H9 (cell line): ENCODE results near the gene OTOGL. TPM values are rescaled to one million over a fixed set of nuclear protein-coding genes. Genes with fewer than 3 reads are reported as not detected.

Source experiments
- DNase-seq: peaks from one replicate; pipeline ENCODE4 v3.0.0-alpha.2; 2017
- H2AFZ ChIP-seq: one replicate; pipeline ENCODE4 v1.6.1; 2013; ENCODE audit warnings: mild to moderate bottlenecking, low read length, control low read depth, moderate library complexity
- H2AK5ac ChIP-seq: 2 replicates; pipeline ENCODE4 v1.6.1; 2013; ENCODE audit warnings: low read length, control low read depth, mixed read lengths; ENCODE audit not compliant: insufficient read length
- H2BK120ac ChIP-seq: one replicate; pipeline ENCODE4 v1.6.1; 2013; ENCODE audit warnings: low read depth, mild to moderate bottlenecking, low read length, control low read depth, inconsistent platforms; ENCODE audit not compliant: poor library complexity, severe bottlenecking
- H2BK12ac ChIP-seq: 2 replicates; pipeline ENCODE4 v1.6.1; 2013; ENCODE audit warnings: low read length, control low read depth, mixed read lengths, low read depth; ENCODE audit not compliant: insufficient read length
- H2BK15ac ChIP-seq: 2 replicates; pipeline ENCODE4 v1.6.1; 2013; ENCODE audit warnings: low read depth, low read length, control low read depth
- H2BK20ac ChIP-seq: one replicate; pipeline ENCODE4 v1.6.1; 2013; ENCODE audit warnings: low read depth, mild to moderate bottlenecking, low read length, control low read depth, inconsistent platforms; ENCODE audit not compliant: poor library complexity, severe bottlenecking
- H2BK5ac ChIP-seq: 2 replicates; pipeline ENCODE4 v1.6.1; 2013; ENCODE audit warnings: low read length, control low read depth, mixed read lengths; ENCODE audit not compliant: insufficient read length
- H3K14ac ChIP-seq: 2 replicates; pipeline ENCODE4 v1.6.1; 2013; ENCODE audit warnings: low read length, control low read depth; ENCODE audit not compliant: insufficient read depth
- H3K18ac ChIP-seq: 2 replicates; pipeline ENCODE4 v1.6.1; 2013; ENCODE audit warnings: low read depth, mild to moderate bottlenecking, mixed read lengths, low read length, control low read depth; ENCODE audit not compliant: insufficient read length
- H3K23ac ChIP-seq: 2 replicates; pipeline ENCODE4 v1.6.1; 2013; ENCODE audit warnings: low read length, control low read depth, mixed read lengths, low read depth; ENCODE audit not compliant: insufficient read length
- H3K23me2 ChIP-seq: 2 replicates; pipeline ENCODE4 v1.6.1; 2013; ENCODE audit warnings: low read depth, mild to moderate bottlenecking, mixed read lengths, low read length, control low read depth; ENCODE audit not compliant: insufficient read length, poor library complexity, severe bottlenecking
- H3K27ac ChIP-seq: 2 replicates; pipeline ENCODE4 v1.5.1; 2013; ENCODE audit warnings: low read length, control low read depth, mixed read lengths, low read depth; ENCODE audit not compliant: insufficient read length
- H3K27me3 ChIP-seq: 2 replicates; pipeline ENCODE4 v1.6.1; 2013; ENCODE audit warnings: low read length, control low read depth, inconsistent platforms; ENCODE audit not compliant: insufficient read depth
- H3K4ac ChIP-seq: 2 replicates; pipeline ENCODE4 v1.6.1; 2013; ENCODE audit warnings: low read depth, mild to moderate bottlenecking, control low read depth, inconsistent platforms, low read length, moderate library complexity
- H3K4me1 ChIP-seq: 2 replicates; pipeline ENCODE4 v1.6.1; 2013; ENCODE audit warnings: low read length, control low read depth, inconsistent platforms; ENCODE audit not compliant: insufficient read depth
- H3K4me2 ChIP-seq: 2 replicates; pipeline ENCODE4 v1.6.1; 2013; ENCODE audit warnings: low read length, control low read depth, mixed read lengths; ENCODE audit not compliant: insufficient read length, insufficient read depth
- H3K56ac ChIP-seq: 2 replicates; pipeline ENCODE4 v1.6.1; 2013; ENCODE audit warnings: low read depth, mild to moderate bottlenecking, mixed read lengths, low read length, control low read depth; ENCODE audit not compliant: insufficient read length
- H3K79me1 ChIP-seq: 2 replicates; pipeline ENCODE4 v1.6.1; 2013; ENCODE audit warnings: low read depth, mild to moderate bottlenecking, moderate library complexity, low read length, control low read depth, inconsistent platforms; ENCODE audit not compliant: insufficient read depth, poor library complexity, severe bottlenecking
- H3K79me2 ChIP-seq: 2 replicates; pipeline ENCODE4 v1.6.1; 2013; ENCODE audit warnings: low read length, control low read depth, inconsistent platforms; ENCODE audit not compliant: insufficient read depth
- H3K9ac ChIP-seq: 2 replicates; pipeline ENCODE4 v1.6.1; 2013; ENCODE audit warnings: low read length, control low read depth, mixed read lengths; ENCODE audit not compliant: insufficient read length; ENCODE audit errors: extremely low read depth
- H3K9me3 ChIP-seq: one replicate; pipeline ENCODE4 v1.6.1; 2013; ENCODE audit warnings: low read depth, low read length, inconsistent platforms; ENCODE audit not compliant: control insufficient read depth
- H3T11ph ChIP-seq: one replicate; pipeline ENCODE4 v1.6.1; 2013; ENCODE audit warnings: mild to moderate bottlenecking, low read length, control low read depth, inconsistent platforms
- H4K20me1 ChIP-seq: one replicate; pipeline ENCODE4 v1.6.1; 2013; ENCODE audit not compliant: control insufficient read depth, insufficient read length, insufficient read depth
- H4K5ac ChIP-seq: 2 replicates; pipeline ENCODE4 v1.6.1; 2013; ENCODE audit warnings: low read depth, mild to moderate bottlenecking, mixed read lengths, low read length, control low read depth; ENCODE audit not compliant: insufficient read length
- H4K8ac ChIP-seq: replicated peaks from 2 replicates; pipeline ENCODE4 v1.6.1; 2013; ENCODE audit warnings: low read length, control low read depth, mixed read lengths, low read depth; ENCODE audit not compliant: insufficient read length
- H4K91ac ChIP-seq: 2 replicates; pipeline ENCODE4 v1.6.1; 2013; ENCODE audit warnings: low read depth, mild to moderate bottlenecking, moderate library complexity, mixed read lengths, low read length, control low read depth; ENCODE audit not compliant: insufficient read length
- H3K27ac Mint-ChIP-seq, 3 experiments: 2 replicates in 2 of 3; 3 replicates in 1 of 3; pipeline ENCODE4 v1.8.0; 2020 to 2021; ENCODE audit warnings: mixed read lengths in 3 of 3, mild to moderate bottlenecking in 1 of 3, moderate library complexity in 1 of 3
- H3K27me3 Mint-ChIP-seq: 2 replicates; pipeline ENCODE4 v1.8.0; 2021; ENCODE audit warnings: low read depth, mild to moderate bottlenecking, moderate library complexity, mixed read lengths
- H3K36me3 Mint-ChIP-seq, 3 experiments: 2 replicates in 2 of 3; 3 replicates in 1 of 3; pipeline ENCODE4 v1.8.0; 2020 to 2021; ENCODE audit warnings: low read depth in 3 of 3, mixed read lengths in 3 of 3; ENCODE audit not compliant: insufficient read depth in 1 of 3
- H3K4me1 Mint-ChIP-seq, 2 experiments: 2 replicates each; pipeline ENCODE4 v1.8.0; 2020; ENCODE audit warnings: mixed read lengths in 2 of 2
- H3K4me3 Mint-ChIP-seq, 2 experiments: 2 replicates in 1 of 2; 3 replicates in 1 of 2; pipeline ENCODE4 v1.8.0; 2020 to 2021; ENCODE audit warnings: mild to moderate bottlenecking in 2 of 2, mixed read lengths in 2 of 2, moderate library complexity in 1 of 2
- H3K9me3 Mint-ChIP-seq, 2 experiments: 2 replicates in 1 of 2; 3 replicates in 1 of 2; pipeline ENCODE4 v1.8.0; 2020; ENCODE audit warnings: mild to moderate bottlenecking in 2 of 2, mixed read lengths in 2 of 2, moderate library complexity in 1 of 2
- WGBS: extraction: QIAGEN DNeasy Blood & Tissue Kit; methylation state at CpG from one replicate; pipeline ENCODE4 v1.1.7; 2013; ENCODE audit warnings: missing lambda C conversion rate, low lambda C conversion rate, mixed read lengths; ENCODE audit not compliant: insufficient read length; ENCODE audit errors: extremely low coverage; 5-methylcytosine and 5-hydroxymethylcytosine counted together
- total RNA-seq: library from RNA; stranded (reverse); gene quantifications from 2 replicates; pipeline ENCODE4 v1.2.1, GENCODE V29; 2021
- TF ChIP-seq, protein P1 (sequence below): fragments of 200-600 bp; sonication (generic); conservative IDR thresholded peaks from 3 replicates; pipeline ENCODE4 v1.8.0; 2021; ENCODE audit warnings: antibody characterized with exemption, mild to moderate bottlenecking

Gene OTOGL
- total RNA-seq, 1 experiment from 2014 or later, result 0.11 TPM

DNA sequence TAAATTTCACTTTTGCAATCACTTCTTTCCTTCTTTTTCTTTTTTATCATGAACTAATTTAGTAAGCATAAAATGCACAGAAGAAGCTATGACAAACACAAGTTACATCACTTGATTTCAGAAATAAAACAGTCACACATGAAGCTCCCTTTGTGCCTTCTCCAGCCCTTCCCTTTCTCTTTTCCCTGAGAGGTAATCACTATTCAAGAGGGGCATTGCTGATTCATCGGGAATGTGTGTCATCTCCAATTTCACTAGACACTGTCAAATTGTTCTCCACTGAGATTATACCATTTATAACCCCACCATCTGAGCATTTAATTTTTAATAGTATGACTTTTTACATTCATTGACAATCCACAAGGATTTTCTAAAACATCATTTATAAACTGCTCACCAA is 253.1 kb downstream of the OTOGL start:
- TF ChIP-seq, protein P1, sequence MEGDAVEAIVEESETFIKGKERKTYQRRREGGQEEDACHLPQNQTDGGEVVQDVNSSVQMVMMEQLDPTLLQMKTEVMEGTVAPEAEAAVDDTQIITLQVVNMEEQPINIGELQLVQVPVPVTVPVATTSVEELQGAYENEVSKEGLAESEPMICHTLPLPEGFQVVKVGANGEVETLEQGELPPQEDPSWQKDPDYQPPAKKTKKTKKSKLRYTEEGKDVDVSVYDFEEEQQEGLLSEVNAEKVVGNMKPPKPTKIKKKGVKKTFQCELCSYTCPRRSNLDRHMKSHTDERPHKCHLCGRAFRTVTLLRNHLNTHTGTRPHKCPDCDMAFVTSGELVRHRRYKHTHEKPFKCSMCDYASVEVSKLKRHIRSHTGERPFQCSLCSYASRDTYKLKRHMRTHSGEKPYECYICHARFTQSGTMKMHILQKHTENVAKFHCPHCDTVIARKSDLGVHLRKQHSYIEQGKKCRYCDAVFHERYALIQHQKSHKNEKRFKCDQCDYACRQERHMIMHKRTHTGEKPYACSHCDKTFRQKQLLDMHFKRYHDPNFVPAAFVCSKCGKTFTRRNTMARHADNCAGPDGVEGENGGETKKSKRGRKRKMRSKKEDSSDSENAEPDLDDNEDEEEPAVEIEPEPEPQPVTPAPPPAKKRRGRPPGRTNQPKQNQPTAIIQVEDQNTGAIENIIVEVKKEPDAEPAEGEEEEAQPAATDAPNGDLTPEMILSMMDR, result no peak
- Histone ChIP-seq H4K8ac (no peak overlapping the region), H3K56ac (no peak overlapping the region), H4K91ac (no peak overlapping the region), H3T11ph (no peak overlapping the region), H3K27ac (no peak overlapping the region), H3K23me2 (no peaks in the 10 kb centered on the region), H2AK5ac (no peak overlapping the region), H2BK5ac (no peak overlapping the region), H3K4me1 (no peaks in the 10 kb centered on the region), H3K79me1 (no peaks in the 10 kb centered on the region), H3K9ac (no peak overlapping the region), H2BK15ac (no peak overlapping the region), H3K18ac (no peak overlapping the region), H3K14ac (no peak overlapping the region), H3K4ac (no peak overlapping the region), H3K27me3 (no peaks in the 10 kb centered on the region), H4K5ac (no peak overlapping the region), H2AFZ (no peak overlapping the region), H3K4me2 (no peak overlapping the region), H3K9me3 (no peaks in the 10 kb centered on the region), H2BK12ac (no peak overlapping the region), H3K23ac (no peak overlapping the region), H2BK120ac (no peak overlapping the region), H2BK20ac (no peak overlapping the region), H3K79me2 (no peaks in the 10 kb centered on the region), H4K20me1 (no peaks in the 10 kb centered on the region)
- Mint-ChIP-seq H3K27me3 (no peaks in the 10 kb centered on the region), H3K4me1 (no peaks in the 10 kb centered on the region), H3K4me3 (no peak overlapping the region), H3K27ac (no peak overlapping the region), H3K36me3 (no peaks in the 10 kb centered on the region), H3K9me3 (no peaks in the 10 kb centered on the region; a peak in 1 of 5 replicates)
- no peak for DNase-seq
- no CpG with 5 or more reads among the region's 1 CpG for WGBS
